Measurements from ENCODE around the gene TPX2. TPM values are rescaled to one million over a fixed set of nuclear protein-coding genes. Genes with fewer than 3 reads are reported as not detected.
"Not testable (repeated sequence)": the region's sequence is repeated elsewhere in the genome, so short reads cannot be mapped to it uniquely, and the experiment has no call there.

TPX2 gene
- total RNA-seq, 1 experiment from 2014 or later = 179 TPM

GRCh38 chr20:31827059-31827458 is 88.0 kb downstream of the TPX2 start:
- no peaks in the 10 kb centered on the region for H3K27me3 Mint-ChIP-seq (ENCODE audit: unreplicated experiment)
- H3K36me3 Mint-ChIP-seq (ENCODE audit: insufficient read depth, unreplicated experiment) = no peaks in the 10 kb centered on the region
- H3K27ac Mint-ChIP-seq (ENCODE audit: unreplicated experiment) = no peak overlapping the region
- CTCF ChIA-PET = interaction anchor here (0.7 to 1.1 kb wide), 2 partner anchors 19 to 125 kb away, joined by 3 to 4 read pairs; partner anchors contain the start of gene PDRG1
- intact Hi-C loops (cut with micrococcal nuclease; ENCODE audit: unreplicated experiment) = no loop called here
- BruUV-seq (replicated peaks) = no TSS peak
- H3K4me3 Mint-ChIP-seq (ENCODE audit: low read depth, unreplicated experiment) = no peak overlapping the region
- H3K4me1 Mint-ChIP-seq (ENCODE audit: low read depth, unreplicated experiment) = no peaks in the 10 kb centered on the region
- TF ChIP-seq, protein P1, sequence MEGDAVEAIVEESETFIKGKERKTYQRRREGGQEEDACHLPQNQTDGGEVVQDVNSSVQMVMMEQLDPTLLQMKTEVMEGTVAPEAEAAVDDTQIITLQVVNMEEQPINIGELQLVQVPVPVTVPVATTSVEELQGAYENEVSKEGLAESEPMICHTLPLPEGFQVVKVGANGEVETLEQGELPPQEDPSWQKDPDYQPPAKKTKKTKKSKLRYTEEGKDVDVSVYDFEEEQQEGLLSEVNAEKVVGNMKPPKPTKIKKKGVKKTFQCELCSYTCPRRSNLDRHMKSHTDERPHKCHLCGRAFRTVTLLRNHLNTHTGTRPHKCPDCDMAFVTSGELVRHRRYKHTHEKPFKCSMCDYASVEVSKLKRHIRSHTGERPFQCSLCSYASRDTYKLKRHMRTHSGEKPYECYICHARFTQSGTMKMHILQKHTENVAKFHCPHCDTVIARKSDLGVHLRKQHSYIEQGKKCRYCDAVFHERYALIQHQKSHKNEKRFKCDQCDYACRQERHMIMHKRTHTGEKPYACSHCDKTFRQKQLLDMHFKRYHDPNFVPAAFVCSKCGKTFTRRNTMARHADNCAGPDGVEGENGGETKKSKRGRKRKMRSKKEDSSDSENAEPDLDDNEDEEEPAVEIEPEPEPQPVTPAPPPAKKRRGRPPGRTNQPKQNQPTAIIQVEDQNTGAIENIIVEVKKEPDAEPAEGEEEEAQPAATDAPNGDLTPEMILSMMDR (IDR thresholded peaks at IDR 0.05; ENCODE audit: unreplicated experiment) = no peak
- no peak for DNase-seq
- no peaks in the 10 kb centered on the region for H3K9me3 Mint-ChIP-seq (ENCODE audit: low read depth, unreplicated experiment)

DNA sequence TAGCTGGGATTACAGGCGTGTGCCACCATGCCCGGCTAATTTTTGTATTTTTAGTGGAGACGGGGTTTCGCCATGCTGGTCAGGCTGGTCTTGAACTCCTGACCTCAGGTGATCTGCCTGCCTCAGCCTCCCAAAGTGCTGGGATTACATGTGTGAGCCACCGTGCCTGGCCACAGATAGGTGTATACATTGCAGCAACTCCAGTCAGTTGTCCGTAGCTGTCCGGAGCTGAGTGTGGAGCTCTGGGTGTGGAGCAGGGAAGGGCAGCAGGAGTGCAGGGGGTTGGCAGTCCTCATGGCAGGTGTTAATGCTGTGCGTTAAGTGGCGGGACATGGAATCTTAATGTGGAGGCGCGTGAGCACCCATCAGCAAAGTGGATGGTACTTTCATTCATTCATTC is 88.9 kb downstream of the TPX2 start:
- DNase-seq; H3K27me3 Mint-ChIP-seq (ENCODE audit: unreplicated experiment); H3K9me3 Mint-ChIP-seq (ENCODE audit: low read depth, unreplicated experiment); BruUV-seq (replicated peaks); intact Hi-C loops (cut with micrococcal nuclease; ENCODE audit: unreplicated experiment); H3K4me3 Mint-ChIP-seq (ENCODE audit: low read depth, unreplicated experiment); H3K27ac Mint-ChIP-seq (ENCODE audit: unreplicated experiment); H3K36me3 Mint-ChIP-seq (ENCODE audit: insufficient read depth, unreplicated experiment); H3K4me1 Mint-ChIP-seq (ENCODE audit: low read depth, unreplicated experiment); CTCF ChIA-PET: not testable (repeated sequence)

DNA sequence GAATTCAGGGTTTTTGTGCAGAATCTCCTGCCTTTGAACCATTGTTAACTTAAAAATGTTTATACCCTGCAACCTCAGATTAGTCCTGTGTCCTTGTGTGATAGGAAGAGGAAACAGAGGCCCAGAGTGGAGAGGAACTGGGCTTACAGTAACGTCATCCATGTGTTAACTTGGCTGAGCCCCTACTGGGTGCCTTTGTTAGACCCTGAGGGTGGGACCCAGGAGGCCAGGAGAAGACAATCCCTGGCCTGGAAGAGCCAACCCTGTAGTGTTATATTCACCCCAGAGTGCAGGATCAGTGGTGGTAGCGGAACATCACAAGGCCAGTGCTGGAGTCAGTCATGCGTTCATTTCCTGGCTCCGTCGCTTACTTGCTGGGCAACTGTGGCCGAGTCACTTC is 90.6 kb downstream of the TPX2 start:
- Mint-ChIP-seq H3K27me3 (ENCODE audit: unreplicated experiment) (no peaks in the 10 kb centered on the region), H3K4me3 (ENCODE audit: low read depth, unreplicated experiment) (no peak overlapping the region), H3K27ac (ENCODE audit: unreplicated experiment) (no peak overlapping the region), H3K9me3 (ENCODE audit: low read depth, unreplicated experiment) (no peaks in the 10 kb centered on the region), H3K36me3 (ENCODE audit: insufficient read depth, unreplicated experiment) (peaks cover 8% of the 10 kb centered on the region), H3K4me1 (ENCODE audit: low read depth, unreplicated experiment) (no peaks in the 10 kb centered on the region)
- TF ChIP-seq, protein P1 (IDR thresholded peaks at IDR 0.05; ENCODE audit: unreplicated experiment) = no peak
- DNase-seq = no peak
- intact Hi-C loops (cut with micrococcal nuclease; ENCODE audit: unreplicated experiment) = no loop called here
- BruUV-seq (replicated peaks) = no TSS peak
- CTCF ChIA-PET = interaction anchor here (0.6 to 0.7 kb wide), 2 partner anchors 23 to 50 kb away, joined by 3 read pairs; no protein-coding TSS in a partner anchor

DNA sequence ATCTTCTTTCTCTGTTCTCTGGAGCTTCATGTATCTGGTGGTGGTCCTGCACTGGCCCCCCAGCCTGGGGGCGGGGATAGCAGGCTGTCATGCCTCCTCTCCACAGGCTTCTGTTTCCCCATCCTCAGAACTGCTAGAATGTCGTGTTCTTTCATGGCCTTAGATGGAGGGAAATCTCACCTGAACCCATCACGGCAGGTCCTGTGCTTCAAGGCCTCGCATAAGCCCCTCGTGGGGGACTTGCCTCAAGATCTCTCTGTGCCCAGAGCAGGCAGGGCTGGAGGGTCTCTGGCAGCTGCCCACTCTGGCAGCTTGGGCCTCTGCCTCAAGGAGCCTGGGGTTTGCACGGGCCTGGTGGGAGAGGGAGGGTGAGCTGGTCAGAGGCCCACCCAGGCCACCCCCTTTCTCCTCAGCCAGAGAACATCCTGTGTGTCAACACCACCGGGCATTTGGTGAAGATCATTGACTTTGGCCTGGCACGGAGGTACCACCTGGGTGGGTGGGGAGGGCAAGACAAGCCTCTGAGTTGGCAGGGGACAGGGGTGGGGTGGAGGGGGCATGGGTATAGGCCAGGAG is 91.4 kb downstream of the TPX2 start:
- H3K27me3 Mint-ChIP-seq (ENCODE audit: unreplicated experiment) = no peaks in the 10 kb centered on the region
- peaks cover 5% of the 10 kb centered on the region for H3K4me1 Mint-ChIP-seq (ENCODE audit: low read depth, unreplicated experiment)
- intact Hi-C loops (cut with micrococcal nuclease; ENCODE audit: unreplicated experiment) = no loop called here
- no peak overlapping the region for H3K4me3 Mint-ChIP-seq (ENCODE audit: low read depth, unreplicated experiment)
- no peak overlapping the region for H3K27ac Mint-ChIP-seq (ENCODE audit: unreplicated experiment)
- H3K9me3 Mint-ChIP-seq (ENCODE audit: low read depth, unreplicated experiment) = no peaks in the 10 kb centered on the region
- CTCF ChIA-PET = interaction anchor here (0.6 to 0.7 kb wide), 3 partner anchors 23 to 59 kb away, joined by 3 read pairs; no protein-coding TSS in a partner anchor
- peaks cover 8% of the 10 kb centered on the region for H3K36me3 Mint-ChIP-seq (ENCODE audit: insufficient read depth, unreplicated experiment)
- no peak for DNase-seq
- no TSS peak for BruUV-seq (replicated peaks)
- TF ChIP-seq, protein P1 (IDR thresholded peaks at IDR 0.05; ENCODE audit: unreplicated experiment) = no peak

DNA sequence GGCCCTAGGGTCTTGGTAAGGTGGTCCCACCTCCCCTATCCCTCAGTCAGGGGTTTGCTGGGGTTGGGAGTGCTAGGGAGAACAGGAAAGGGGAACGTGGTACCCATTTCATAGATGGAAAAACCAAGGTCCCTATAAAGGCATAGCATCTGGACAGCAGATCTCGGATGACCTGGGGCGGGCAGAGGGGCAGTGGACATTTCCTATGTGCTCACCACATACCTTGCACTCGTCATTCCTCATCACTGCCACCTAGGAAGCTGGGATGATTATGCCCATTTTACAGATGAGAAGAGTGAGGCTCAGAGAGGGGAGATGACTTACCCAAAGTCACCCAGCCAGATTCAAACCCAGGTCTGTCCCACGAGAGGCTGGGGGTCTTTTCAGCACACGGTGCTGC is 92.1 kb downstream of the TPX2 start:
- DNase-seq = no peak
- Mint-ChIP-seq H3K27me3 (ENCODE audit: unreplicated experiment) (no peaks in the 10 kb centered on the region), H3K36me3 (ENCODE audit: insufficient read depth, unreplicated experiment) (peaks cover 12% of the 10 kb centered on the region), H3K9me3 (ENCODE audit: low read depth, unreplicated experiment) (no peaks in the 10 kb centered on the region), H3K27ac (ENCODE audit: unreplicated experiment) (no peak overlapping the region), H3K4me1 (ENCODE audit: low read depth, unreplicated experiment) (peaks cover 12% of the 10 kb centered on the region), H3K4me3 (ENCODE audit: low read depth, unreplicated experiment) (no peak overlapping the region)
- TF ChIP-seq, protein P1 (IDR thresholded peaks at IDR 0.05; ENCODE audit: unreplicated experiment) = no peak
- no TSS peak for BruUV-seq (replicated peaks)
- intact Hi-C loops (cut with micrococcal nuclease; ENCODE audit: unreplicated experiment) = no loop called here
- CTCF ChIA-PET = interaction anchor here (0.6 kb wide), 1 partner anchor 60 kb away, joined by 3 read pairs; no protein-coding TSS in a partner anchor
